Measurements from ENCODE around the gene CORO6.

Gene CORO6

DNA sequence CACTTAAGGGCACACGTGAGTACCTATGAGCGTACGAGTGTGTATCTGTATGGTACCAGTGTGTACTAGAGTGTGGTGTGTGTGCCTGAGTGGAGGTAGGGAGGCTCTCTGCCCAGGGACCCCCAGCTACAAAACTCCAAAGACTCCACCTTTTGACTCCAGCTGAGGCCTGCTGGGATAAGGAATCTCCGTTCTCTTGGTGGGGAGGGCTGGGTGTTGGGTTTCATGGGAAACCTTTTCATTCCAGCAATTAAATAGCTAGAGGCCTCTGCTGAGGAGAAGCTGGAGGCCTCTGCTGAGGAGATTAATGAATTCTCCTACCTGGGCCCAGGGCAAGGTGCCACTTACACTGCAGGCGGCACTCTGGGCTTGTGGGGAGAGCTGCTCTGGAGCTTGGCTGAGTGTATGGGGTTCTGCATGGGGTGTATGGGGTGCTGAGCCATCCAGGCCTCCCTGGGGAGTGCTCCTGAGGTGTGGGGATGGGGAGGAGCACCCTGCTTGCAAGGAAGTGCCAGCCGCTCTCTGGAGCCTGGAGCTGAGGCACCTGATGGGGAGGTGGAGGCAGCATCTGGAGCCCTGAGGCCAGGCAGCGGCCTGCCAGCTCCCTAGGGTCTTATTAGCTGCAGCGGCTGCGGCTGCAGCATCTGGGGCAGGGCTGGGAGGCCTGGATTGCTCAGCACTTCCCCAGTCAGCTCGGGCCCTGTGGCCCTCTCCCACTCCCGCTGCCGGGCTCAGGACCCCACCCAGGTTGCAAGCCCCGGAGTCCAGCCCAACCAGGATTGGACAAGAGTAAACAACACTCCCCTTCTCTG is 25.1 kb downstream of the CORO6 start:
- TF ChIP-seq TEAD4 (IDR thresholded peaks at IDR 0.05) (0 out of 2 replicates have a peak, but pooled peaks have one; percentile 23), NFIC (IDR thresholded peaks at IDR 0.05) (peak; percentile 46; the same call in 1 of the 2 replicates)
- TF ChIP-seq, protein P1, sequence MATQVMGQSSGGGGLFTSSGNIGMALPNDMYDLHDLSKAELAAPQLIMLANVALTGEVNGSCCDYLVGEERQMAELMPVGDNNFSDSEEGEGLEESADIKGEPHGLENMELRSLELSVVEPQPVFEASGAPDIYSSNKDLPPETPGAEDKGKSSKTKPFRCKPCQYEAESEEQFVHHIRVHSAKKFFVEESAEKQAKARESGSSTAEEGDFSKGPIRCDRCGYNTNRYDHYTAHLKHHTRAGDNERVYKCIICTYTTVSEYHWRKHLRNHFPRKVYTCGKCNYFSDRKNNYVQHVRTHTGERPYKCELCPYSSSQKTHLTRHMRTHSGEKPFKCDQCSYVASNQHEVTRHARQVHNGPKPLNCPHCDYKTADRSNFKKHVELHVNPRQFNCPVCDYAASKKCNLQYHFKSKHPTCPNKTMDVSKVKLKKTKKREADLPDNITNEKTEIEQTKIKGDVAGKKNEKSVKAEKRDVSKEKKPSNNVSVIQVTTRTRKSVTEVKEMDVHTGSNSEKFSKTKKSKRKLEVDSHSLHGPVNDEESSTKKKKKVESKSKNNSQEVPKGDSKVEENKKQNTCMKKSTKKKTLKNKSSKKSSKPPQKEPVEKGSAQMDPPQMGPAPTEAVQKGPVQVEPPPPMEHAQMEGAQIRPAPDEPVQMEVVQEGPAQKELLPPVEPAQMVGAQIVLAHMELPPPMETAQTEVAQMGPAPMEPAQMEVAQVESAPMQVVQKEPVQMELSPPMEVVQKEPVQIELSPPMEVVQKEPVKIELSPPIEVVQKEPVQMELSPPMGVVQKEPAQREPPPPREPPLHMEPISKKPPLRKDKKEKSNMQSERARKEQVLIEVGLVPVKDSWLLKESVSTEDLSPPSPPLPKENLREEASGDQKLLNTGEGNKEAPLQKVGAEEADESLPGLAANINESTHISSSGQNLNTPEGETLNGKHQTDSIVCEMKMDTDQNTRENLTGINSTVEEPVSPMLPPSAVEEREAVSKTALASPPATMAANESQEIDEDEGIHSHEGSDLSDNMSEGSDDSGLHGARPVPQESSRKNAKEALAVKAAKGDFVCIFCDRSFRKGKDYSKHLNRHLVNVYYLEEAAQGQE (IDR thresholded peaks at IDR 0.05; ENCODE audit: low read depth) = no peak

DNA sequence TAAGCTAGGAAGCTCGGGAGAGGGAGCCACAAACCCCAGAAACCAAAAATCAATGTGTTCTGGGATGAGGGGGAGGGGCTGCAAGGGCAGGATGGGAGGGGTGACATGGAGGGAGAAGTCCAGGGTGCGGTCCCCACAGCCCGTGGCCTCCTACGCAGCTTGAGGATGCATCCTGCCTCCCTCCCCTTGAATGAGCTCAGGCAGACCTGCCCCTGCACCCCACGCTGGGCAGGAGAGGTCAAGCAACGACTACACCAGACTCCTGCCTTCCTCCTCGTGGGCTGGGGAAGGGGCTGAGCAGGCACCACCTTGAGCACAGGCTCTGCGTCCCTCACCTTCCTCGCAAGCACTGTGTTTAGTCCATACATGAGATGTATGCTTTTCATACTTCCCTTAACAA is 25.9 kb downstream of the CORO6 start:
- TF ChIP-seq, protein P2, sequence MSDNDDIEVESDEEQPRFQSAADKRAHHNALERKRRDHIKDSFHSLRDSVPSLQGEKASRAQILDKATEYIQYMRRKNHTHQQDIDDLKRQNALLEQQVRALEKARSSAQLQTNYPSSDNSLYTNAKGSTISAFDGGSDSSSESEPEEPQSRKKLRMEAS (IDR thresholded peaks at IDR 0.05) = no peak
- no peak for TF ChIP-seq ZBTB7A (IDR thresholded peaks at IDR 0.05; ENCODE audit: low read depth)

DNA sequence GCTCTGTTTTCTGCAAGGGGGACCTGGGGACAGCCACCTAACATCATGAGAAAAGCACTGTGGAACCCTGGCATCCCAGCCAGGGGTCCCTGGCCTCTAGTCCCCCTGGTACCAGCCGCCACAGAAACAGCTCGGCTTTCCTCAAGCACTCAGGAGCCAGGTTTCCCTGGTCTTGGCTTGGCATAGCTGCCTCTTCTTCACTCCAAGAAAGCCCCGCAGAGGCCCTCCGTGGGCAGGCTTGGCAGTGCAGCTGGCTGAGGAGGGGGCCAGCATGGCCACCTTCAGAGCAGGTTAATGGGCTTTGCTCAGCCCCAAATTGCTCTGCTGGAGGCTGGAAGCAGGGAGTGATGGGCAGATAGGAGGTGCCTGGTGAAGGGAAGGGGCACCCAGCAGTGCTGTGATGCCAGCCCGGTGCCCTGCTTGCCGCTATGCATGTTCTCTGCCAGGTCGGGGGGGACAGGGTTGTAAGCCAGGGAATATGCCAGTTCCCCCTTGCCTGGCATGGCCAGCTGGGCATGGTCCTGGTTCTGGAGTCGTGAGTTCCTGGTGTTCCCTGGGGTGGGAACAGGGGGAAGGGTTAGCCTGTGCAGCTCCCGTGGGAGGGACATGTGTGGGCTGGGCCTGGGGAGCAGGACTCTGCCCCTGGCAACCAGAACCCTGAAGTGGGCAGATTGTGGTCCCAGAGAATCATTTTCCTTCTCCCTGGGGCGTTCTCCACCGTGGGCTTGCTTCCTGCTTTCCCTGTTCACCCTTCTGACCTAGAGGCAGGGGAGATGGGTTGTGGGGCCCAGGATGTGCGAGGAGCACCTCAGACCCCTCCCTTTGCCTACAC is 26.6 kb downstream of the CORO6 start:
- no peak for TF ChIP-seq TEAD4 (IDR thresholded peaks at IDR 0.05)
- no peak for TF ChIP-seq CREB1 (IDR thresholded peaks at IDR 0.05; ENCODE audit: low read depth)

DNA sequence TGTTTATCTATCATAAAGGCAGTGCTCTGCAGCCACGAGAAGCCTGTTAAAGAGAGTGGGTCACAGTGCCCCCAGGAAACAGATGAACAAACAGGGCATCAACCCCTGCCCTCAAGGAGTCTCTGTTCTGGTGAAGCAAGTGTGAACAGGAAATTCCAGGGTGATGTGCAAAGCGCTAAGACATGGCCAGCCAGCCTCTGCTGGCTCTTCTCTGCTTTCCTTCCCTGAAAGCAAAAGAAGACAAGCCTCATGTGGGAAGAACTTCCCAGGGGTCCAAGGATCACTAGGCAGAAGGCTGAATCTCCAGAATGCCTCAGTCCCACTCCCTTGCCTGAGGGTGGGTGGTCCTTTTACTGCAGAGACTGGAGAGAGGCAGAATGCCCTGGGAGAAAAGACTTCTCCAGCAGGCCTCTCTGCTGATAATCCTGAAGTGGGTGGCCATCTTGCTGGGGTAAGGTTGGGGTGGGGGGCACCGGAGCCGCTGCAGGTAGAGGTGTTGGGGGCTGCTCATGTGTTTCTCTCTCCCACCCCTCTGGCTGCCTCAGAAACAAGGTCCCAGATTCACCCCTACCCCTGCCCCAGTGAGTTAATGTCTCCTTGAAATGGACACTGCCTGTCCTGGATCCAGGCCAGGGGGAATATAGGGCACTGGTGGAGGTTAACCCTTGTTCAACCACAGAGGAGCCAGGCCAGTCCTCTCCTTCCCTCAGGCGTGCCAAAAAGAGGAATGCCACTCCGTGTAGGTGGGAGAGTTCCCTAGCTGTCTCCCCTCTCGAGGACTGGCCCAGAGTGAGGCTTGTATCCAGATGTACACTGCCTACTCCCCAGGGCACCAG is 27.4 kb downstream of the CORO6 start:
- TF ChIP-seq TAF1 (IDR thresholded peaks at IDR 0.05; ENCODE audit: low read depth) (no peak), ZBTB7A (IDR thresholded peaks at IDR 0.05; ENCODE audit: low read depth) (no peak), YY1 (IDR thresholded peaks at IDR 0.05; ENCODE audit: low read depth) (no peak), CEBPB (IDR thresholded peaks at IDR 0.05) (no peak), TEAD4 (IDR thresholded peaks at IDR 0.05) (no peak), TCF12 (IDR thresholded peaks at IDR 0.05; ENCODE audit: low read depth) (no peak), EP300 (IDR thresholded peaks at IDR 0.05; ENCODE audit: borderline replicate concordance) (no peak), NFIC (IDR thresholded peaks at IDR 0.05) (no peak), RAD21 (IDR thresholded peaks at IDR 0.05; ENCODE audit: low read depth) (no peak), FOXM1 (IDR thresholded peaks at IDR 0.05; ENCODE audit: borderline replicate concordance, low read depth) (no peak), CREB1 (IDR thresholded peaks at IDR 0.05; ENCODE audit: low read depth) (no peak), EGR1 (IDR thresholded peaks at IDR 0.05) (no peak)
- TF ChIP-seq, protein P2 (IDR thresholded peaks at IDR 0.05) = no peak
- TF ChIP-seq, protein P3, sequence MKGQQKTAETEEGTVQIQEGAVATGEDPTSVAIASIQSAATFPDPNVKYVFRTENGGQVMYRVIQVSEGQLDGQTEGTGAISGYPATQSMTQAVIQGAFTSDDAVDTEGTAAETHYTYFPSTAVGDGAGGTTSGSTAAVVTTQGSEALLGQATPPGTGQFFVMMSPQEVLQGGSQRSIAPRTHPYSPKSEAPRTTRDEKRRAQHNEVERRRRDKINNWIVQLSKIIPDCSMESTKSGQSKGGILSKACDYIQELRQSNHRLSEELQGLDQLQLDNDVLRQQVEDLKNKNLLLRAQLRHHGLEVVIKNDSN (IDR thresholded peaks at IDR 0.05) = no peak
- TF ChIP-seq, protein P1 (IDR thresholded peaks at IDR 0.05; ENCODE audit: low read depth) = no peak

DNA sequence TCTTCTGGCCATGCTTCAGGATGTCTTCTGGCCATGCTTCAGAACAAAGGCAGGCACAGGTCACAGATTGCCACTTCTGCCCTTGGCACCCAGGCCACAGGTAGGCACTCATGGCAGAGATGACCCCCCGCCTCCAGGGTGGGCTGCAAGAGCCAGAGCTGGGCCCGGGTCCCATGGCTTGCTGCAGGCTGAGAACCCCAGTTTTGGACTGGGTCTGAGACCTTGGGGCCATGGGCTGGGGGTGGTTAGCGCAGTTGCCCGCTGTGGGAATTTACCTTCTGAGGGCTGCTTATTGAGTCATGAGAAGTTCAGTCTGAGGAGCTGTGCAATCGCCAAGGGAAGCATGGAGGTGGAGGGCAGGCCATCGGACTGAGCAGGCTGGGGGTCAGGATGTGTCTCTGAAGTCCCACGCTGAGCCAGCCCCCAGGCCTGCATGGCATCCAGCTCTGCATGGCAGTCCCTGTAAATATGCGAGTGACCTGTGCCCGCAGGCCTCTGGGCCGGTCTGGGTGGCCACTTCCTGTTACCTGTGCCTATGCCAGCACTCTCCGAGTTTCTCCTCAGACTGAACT is 28.1 kb downstream of the CORO6 start:
- TF ChIP-seq RAD21 (IDR thresholded peaks at IDR 0.05; ENCODE audit: low read depth) (no peak), CEBPB (IDR thresholded peaks at IDR 0.05) (no peak), NFIC (IDR thresholded peaks at IDR 0.05) (no peak), FOXM1 (IDR thresholded peaks at IDR 0.05; ENCODE audit: borderline replicate concordance, low read depth) (no peak), EGR1 (IDR thresholded peaks at IDR 0.05) (no peak), TCF12 (IDR thresholded peaks at IDR 0.05; ENCODE audit: low read depth) (no peak), TEAD4 (IDR thresholded peaks at IDR 0.05) (no peak)
- TF ChIP-seq, protein P2 (IDR thresholded peaks at IDR 0.05) = no peak

Measured in Ishikawa (cell line).